HEK293 (cell line): Measurements from ENCODE around the gene FGF10.

Source experiments
- CTCF ChIA-PET: fragments of 350-600 bp; formaldehyde crosslinking; extraction: SDS; loops from one replicate; lab custom pipeline; 2021; ENCODE audit warnings: antibody characterized with exemption; lab: Yijun Ruan, JAX
- POLR2A ChIA-PET: fragments of 300-600 bp; formaldehyde crosslinking; extraction: SDS; loops from one replicate; lab custom pipeline; 2020; ENCODE audit warnings: antibody characterized with exemption, inconsistent platforms; lab: Yijun Ruan, JAX
- H3K27ac ChIP-seq: fragments of 200-500 bp; sonication (Bioruptor generic); 2 replicates; pipeline ENCODE4 v1.5.1; 2014; ENCODE audit warnings: low read depth, low read length, control low read depth, inconsistent platforms; ENCODE audit errors: extremely low read depth
- H3K36me3 ChIP-seq, 2 experiments: fragments of 200-500 bp in 1 of 2; sonication (Bioruptor generic) in 1 of 2; 1 replicate in 1 of 2; 2 replicates in 1 of 2; pipeline ENCODE4 v1.5.1; 2014 to 2017; ENCODE audit warnings: inconsistent platforms in 2 of 2, low read length in 2 of 2; ENCODE audit not compliant: control insufficient read depth in 2 of 2, insufficient read depth in 1 of 2
- H3K4me1 ChIP-seq: fragments of 200-500 bp; sonication (Bioruptor generic); 2 replicates; pipeline ENCODE4 v1.5.1; 2014; ENCODE audit warnings: mild to moderate bottlenecking, low read length, inconsistent platforms; ENCODE audit not compliant: control insufficient read depth, insufficient read depth
- H3K4me3 ChIP-seq: 2 replicates; pipeline ENCODE4 v1.5.1; 2011; ENCODE audit warnings: low read depth, mild to moderate bottlenecking, control low read depth, low read length, moderate library complexity
- H3K9me3 ChIP-seq: fragments of 200-500 bp; sonication (Bioruptor generic); 2 replicates; pipeline ENCODE4 v1.5.1; 2014; ENCODE audit warnings: low read depth, low read length, inconsistent platforms; ENCODE audit not compliant: control insufficient read depth, insufficient read depth
- BCL6B ChIP-seq: fragments of 450-650 bp; formaldehyde crosslinking; IDR thresholded peaks from 2 replicates; pipeline ENCODE4 v1.5.1; 2017; ENCODE audit warnings: missing biosample characterization, missing genetic modification characterization
- GLIS1 ChIP-seq: fragments of 450-650 bp; formaldehyde crosslinking; IDR thresholded peaks from 2 replicates; pipeline ENCODE4 v1.5.1; 2016; ENCODE audit warnings: missing biosample characterization, missing genetic modification characterization
- KLF1 ChIP-seq: fragments of 450-650 bp; formaldehyde crosslinking; IDR thresholded peaks from 2 replicates; pipeline ENCODE4 v1.5.1; 2016; ENCODE audit warnings: missing biosample characterization, missing genetic modification characterization
- KLF7 ChIP-seq: fragments of 450-650 bp; formaldehyde crosslinking; IDR thresholded peaks from 2 replicates; pipeline ENCODE4 v1.5.1; 2016; ENCODE audit warnings: missing biosample characterization, missing genetic modification characterization, borderline replicate concordance
- MYNN ChIP-seq: fragments of 450-650 bp; formaldehyde crosslinking; IDR thresholded peaks from 2 replicates; pipeline ENCODE4 v1.5.1; 2016; ENCODE audit warnings: missing biosample characterization, missing genetic modification characterization, borderline replicate concordance
- OVOL3 ChIP-seq: fragments of 450-650 bp; formaldehyde crosslinking; IDR thresholded peaks from 2 replicates; pipeline ENCODE4 v1.5.1; 2016; ENCODE audit warnings: missing biosample characterization, missing genetic modification characterization
- SCRT1 ChIP-seq: fragments of 450-650 bp; formaldehyde crosslinking; IDR thresholded peaks from 2 replicates; pipeline ENCODE4 v1.5.1; 2016; ENCODE audit warnings: missing biosample characterization, missing genetic modification characterization, borderline replicate concordance
- ZBTB11 ChIP-seq: fragments of 450-650 bp; formaldehyde crosslinking; conservative IDR thresholded peaks from 2 replicates; pipeline ENCODE4 v1.5.1; 2016; ENCODE audit warnings: low read depth, missing biosample characterization, missing genetic modification characterization
- ZBTB44 ChIP-seq: fragments of 450-650 bp; IDR thresholded peaks from 2 replicates; pipeline ENCODE4 v1.5.1; 2018; ENCODE audit warnings: missing biosample characterization, mild to moderate bottlenecking, missing genetic modification characterization
- ZBTB48 ChIP-seq: fragments of 450-650 bp; formaldehyde crosslinking; IDR thresholded peaks from 2 replicates; pipeline ENCODE4 v1.5.1; 2016; ENCODE audit warnings: missing biosample characterization, missing genetic modification characterization
- ZNF121 ChIP-seq: fragments of 450-650 bp; formaldehyde crosslinking; IDR thresholded peaks from 2 replicates; pipeline ENCODE4 v1.5.1; 2016; ENCODE audit warnings: missing biosample characterization, missing genetic modification characterization
- ZNF148 ChIP-seq: fragments of 450-650 bp; formaldehyde crosslinking; IDR thresholded peaks from 2 replicates; pipeline ENCODE4 v1.5.0; 2017; ENCODE audit warnings: missing biosample characterization, missing genetic modification characterization, borderline replicate concordance
- ZNF37A ChIP-seq: fragments of 450-650 bp; IDR thresholded peaks from 2 replicates; pipeline ENCODE4 v1.5.1; 2018; ENCODE audit warnings: missing biosample characterization, missing genetic modification characterization
- ZNF423 ChIP-seq: fragments of 450-650 bp; formaldehyde crosslinking; IDR thresholded peaks from 2 replicates; pipeline ENCODE4 v1.5.1; 2016; ENCODE audit warnings: missing biosample characterization, missing genetic modification characterization
- ZNF433 ChIP-seq: fragments of 450-650 bp; formaldehyde crosslinking; IDR thresholded peaks from 2 replicates; pipeline ENCODE4 v1.5.1; 2016; ENCODE audit warnings: missing biosample characterization, missing genetic modification characterization, low read depth
- ZNF48 ChIP-seq: fragments of 450-650 bp; formaldehyde crosslinking; IDR thresholded peaks from 2 replicates; pipeline ENCODE4 v1.5.1; 2016; ENCODE audit warnings: missing biosample characterization, missing genetic modification characterization
- ZNF548 ChIP-seq: fragments of 450-650 bp; formaldehyde crosslinking; IDR thresholded peaks from 2 replicates; pipeline ENCODE4 v1.5.1; 2016; ENCODE audit warnings: missing biosample characterization, missing genetic modification characterization
- ZNF558 ChIP-seq: fragments of 450-650 bp; formaldehyde crosslinking; IDR thresholded peaks from 2 replicates; pipeline ENCODE4 v1.5.1; 2016; ENCODE audit warnings: missing biosample characterization, missing genetic modification characterization
- ZNF621 ChIP-seq: fragments of 450-650 bp; formaldehyde crosslinking; IDR thresholded peaks from 2 replicates; pipeline ENCODE4 v1.5.1; 2017; ENCODE audit warnings: missing biosample characterization, missing genetic modification characterization
- ZNF768 ChIP-seq: fragments of 450-650 bp; formaldehyde crosslinking; IDR thresholded peaks from 2 replicates; pipeline ENCODE4 v1.5.1; 2018; ENCODE audit warnings: missing biosample characterization, mild to moderate bottlenecking, missing genetic modification characterization
- ZNF837 ChIP-seq: fragments of 450-650 bp; formaldehyde crosslinking; IDR thresholded peaks from 2 replicates; pipeline ENCODE4 v1.5.1; 2016; ENCODE audit warnings: missing biosample characterization, missing genetic modification characterization

The FGF10 gene

GRCh38 chr5:44345871-44346270 lies 43.3 kb downstream of the FGF10 start:
- POLR2A ChIA-PET, result no interaction called here
- Histone ChIP-seq H3K4me1 (no peaks in the 10 kb centered on the region), H3K9me3 (no peaks in the 10 kb centered on the region), H3K27ac (no peak overlapping the region), H3K36me3 (no peaks in the 10 kb centered on the region), H3K4me3 (no peak overlapping the region)
- CTCF ChIA-PET, result interaction anchor here (3.0 kb wide), 1 partner anchor 14 kb away, joined by 21 read pairs; no protein-coding TSS in a partner anchor
- TF ChIP-seq ZBTB11 (tag by site-specific recombination) (no peak), BCL6B (tag by site-specific recombination) (no peak), ZNF423 (tag by site-specific recombination) (no peak), GLIS1 (tag by site-specific recombination) (no peak), ZNF433 (tag by site-specific recombination) (no peak), ZBTB44 (tag by site-specific recombination) (no peak), ZNF148 (tag by site-specific recombination) (no peak), ZBTB48 (tag by site-specific recombination) (no peak), ZNF768 (tag by site-specific recombination) (no peak), SCRT1 (tag by site-specific recombination) (no peak), ZNF621 (tag by site-specific recombination) (no peak), KLF7 (tag by site-specific recombination) (no peak), OVOL3 (tag by site-specific recombination) (no peak), KLF1 (no peak), ZNF558 (no peak), ZNF121 (tag by site-specific recombination) (no peak), ZNF837 (tag by site-specific recombination) (no peak)

GRCh38 chr5:44336708-44337107 lies 52.5 kb downstream of the FGF10 start:
- Histone ChIP-seq H3K9me3 (no peaks in the 10 kb centered on the region), H3K36me3 (no peaks in the 10 kb centered on the region), H3K27ac (no peak overlapping the region), H3K4me3 (no peak overlapping the region), H3K4me1 (no peaks in the 10 kb centered on the region)
- CTCF ChIA-PET, result interaction anchor here (0.6 kb wide), 1 partner anchor 1024 kb away, joined by 3 read pairs; no protein-coding TSS in a partner anchor
- TF ChIP-seq ZNF548 (tag by site-specific recombination) (no peak), ZNF48 (tag by site-specific recombination) (no peak), MYNN (tag by site-specific recombination) (no peak), ZNF37A (tag by site-specific recombination) (no peak)
- POLR2A ChIA-PET, result no interaction called here
